Trophoblast cell (in vitro differentiated cells and primary cell): ENCODE results near the gene ADCY5.

Experiments
- DNase-seq, 2 donors: peaks; one replicate each; pipeline ENCODE4 v3.0.0-alpha.2; 2016
- H2AFZ ChIP-seq: 2 replicates; pipeline ENCODE4 v1.6.1; 2013; ENCODE audit warnings: low read length, moderate library complexity, mild to moderate bottlenecking; ENCODE audit not compliant: insufficient read depth, poor library complexity
- H2AK5ac ChIP-seq: 2 replicates; pipeline ENCODE4 v1.6.1; 2013; ENCODE audit warnings: mild to moderate bottlenecking, low read length
- H2BK120ac ChIP-seq: 2 replicates; pipeline ENCODE4 v1.6.1; 2013; ENCODE audit warnings: low read length, mild to moderate bottlenecking, moderate library complexity; ENCODE audit not compliant: insufficient read depth, poor library complexity
- H2BK12ac ChIP-seq: 2 replicates; pipeline ENCODE4 v1.6.1; 2013; ENCODE audit warnings: mild to moderate bottlenecking, low read length, moderate library complexity
- H2BK5ac ChIP-seq: 2 replicates; pipeline ENCODE4 v1.6.1; 2013; ENCODE audit warnings: low read length, low read depth, moderate library complexity, mild to moderate bottlenecking; ENCODE audit not compliant: poor library complexity
- H3K14ac ChIP-seq: 2 replicates; pipeline ENCODE4 v1.6.1; 2013; ENCODE audit warnings: mild to moderate bottlenecking, low read length
- H3K18ac ChIP-seq: 2 replicates; pipeline ENCODE4 v1.6.1; 2013; ENCODE audit warnings: mild to moderate bottlenecking, low read length
- H3K23ac ChIP-seq: 2 replicates; pipeline ENCODE4 v1.6.1; 2013; ENCODE audit warnings: low read length
- H3K27ac ChIP-seq: 2 replicates; pipeline ENCODE4 v1.5.1; 2013; ENCODE audit warnings: low read depth, mild to moderate bottlenecking, inconsistent platforms, low read length, moderate library complexity
- H3K27me3 ChIP-seq: 2 replicates; pipeline ENCODE4 v1.6.1; 2013; ENCODE audit warnings: inconsistent platforms, mild to moderate bottlenecking, low read length, moderate library complexity; ENCODE audit not compliant: insufficient read depth
- H3K36me3 ChIP-seq, 2 experiments: 1 replicate in 1 of 2; 2 replicates in 1 of 2; pipeline ENCODE4 v1.6.1; 2013; ENCODE audit warnings: low read length in 2 of 2, mild to moderate bottlenecking in 2 of 2, moderate library complexity in 1 of 2; ENCODE audit not compliant: insufficient read depth in 2 of 2, control insufficient read depth in 1 of 2
- H3K4ac ChIP-seq: 2 replicates; pipeline ENCODE4 v1.6.1; 2013; ENCODE audit warnings: low read depth, mild to moderate bottlenecking, low read length, moderate library complexity
- H3K4me1 ChIP-seq, 2 experiments: 1 replicate in 1 of 2; 2 replicates in 1 of 2; pipeline ENCODE4 v1.6.1; 2013; ENCODE audit warnings: low read length in 2 of 2, mild to moderate bottlenecking in 2 of 2, moderate library complexity in 1 of 2; ENCODE audit not compliant: insufficient read depth in 2 of 2, control insufficient read depth in 1 of 2
- H3K4me2 ChIP-seq: 2 replicates; pipeline ENCODE4 v1.6.1; 2013; ENCODE audit warnings: inconsistent platforms, mild to moderate bottlenecking, low read length, moderate library complexity
- H3K4me3 ChIP-seq: 2 replicates; pipeline ENCODE4 v1.5.1; 2013; ENCODE audit warnings: mild to moderate bottlenecking, low read depth, low read length, inconsistent platforms
- H3K79me1 ChIP-seq: one replicate; pipeline ENCODE4 v1.6.1; 2013; ENCODE audit warnings: low read length
- H3K79me2 ChIP-seq: 2 replicates; pipeline ENCODE4 v1.6.1; 2013; ENCODE audit warnings: low read length, mild to moderate bottlenecking; ENCODE audit not compliant: control insufficient read depth, insufficient read depth, poor library complexity
- H3K9ac ChIP-seq: 2 replicates; pipeline ENCODE4 v1.6.1; 2013; ENCODE audit warnings: mild to moderate bottlenecking, low read length
- H3K9me3 ChIP-seq: 2 replicates; pipeline ENCODE4 v1.6.1; 2013; ENCODE audit warnings: low read depth, mild to moderate bottlenecking, control low read depth, inconsistent platforms, low read length; ENCODE audit not compliant: insufficient read depth
- H4K12ac ChIP-seq: 2 replicates; pipeline ENCODE4 v1.6.1; 2013; ENCODE audit warnings: low read depth, mild to moderate bottlenecking, low read length, moderate library complexity
- H4K8ac ChIP-seq: 2 replicates; pipeline ENCODE4 v1.6.1; 2013; ENCODE audit warnings: low read depth, mild to moderate bottlenecking, low read length, moderate library complexity
- H4K91ac ChIP-seq: one replicate; pipeline ENCODE4 v1.6.1; 2013; ENCODE audit warnings: low read depth, mild to moderate bottlenecking, low read length, moderate library complexity
- WGBS: extraction: QIAGEN DNeasy Blood & Tissue Kit; methylation state at CpG from one replicate; pipeline ENCODE4 v1.1.7; 2013; ENCODE audit warnings: missing lambda C conversion rate; ENCODE audit not compliant: insufficient read length, insufficient coverage; ENCODE audit errors: extremely low coverage; 5-methylcytosine and 5-hydroxymethylcytosine counted together

The ADCY5 gene

GRCh38 chr3:123335007-123335670 is 113.8 kb downstream of the ADCY5 start:
- H4K12ac ChIP-seq, result no peak overlapping the region
- peak in 1 of 2 donors; percentile 4 for DNase-seq
- WGBS, result 100% methylated on average over 2 of the region's 14 CpGs
- H3K27me3 ChIP-seq, result no peaks in the 10 kb centered on the region
- H3K9me3 ChIP-seq, result no peaks in the 10 kb centered on the region
- no peak overlapping the region for H3K4me3 ChIP-seq
- no peak overlapping the region for H3K4ac ChIP-seq
- no peak overlapping the region for H3K18ac ChIP-seq
- H3K14ac ChIP-seq, result no peak overlapping the region
- H3K23ac ChIP-seq, result no peak overlapping the region
- H4K8ac ChIP-seq, result no peak overlapping the region
- H2AK5ac ChIP-seq, result no peak overlapping the region
- no peak overlapping the region for H3K4me2 ChIP-seq
- H3K27ac ChIP-seq, result no peak overlapping the region
- H2BK120ac ChIP-seq, result no peak overlapping the region
- H3K4me1 ChIP-seq, result peaks cover 16 to 21% of the 10 kb centered on the region in 2 experiments
- H2AFZ ChIP-seq, result no peak overlapping the region
- no peaks in the 10 kb centered on the region for H3K36me3 ChIP-seq
- no peak overlapping the region for H3K9ac ChIP-seq
- H4K91ac ChIP-seq, result no peak overlapping the region
- no peak overlapping the region for H2BK5ac ChIP-seq
- no peak overlapping the region for H2BK12ac ChIP-seq
- no peaks in the 10 kb centered on the region for H3K79me2 ChIP-seq
- H3K79me1 ChIP-seq, result no peaks in the 10 kb centered on the region

DNA sequence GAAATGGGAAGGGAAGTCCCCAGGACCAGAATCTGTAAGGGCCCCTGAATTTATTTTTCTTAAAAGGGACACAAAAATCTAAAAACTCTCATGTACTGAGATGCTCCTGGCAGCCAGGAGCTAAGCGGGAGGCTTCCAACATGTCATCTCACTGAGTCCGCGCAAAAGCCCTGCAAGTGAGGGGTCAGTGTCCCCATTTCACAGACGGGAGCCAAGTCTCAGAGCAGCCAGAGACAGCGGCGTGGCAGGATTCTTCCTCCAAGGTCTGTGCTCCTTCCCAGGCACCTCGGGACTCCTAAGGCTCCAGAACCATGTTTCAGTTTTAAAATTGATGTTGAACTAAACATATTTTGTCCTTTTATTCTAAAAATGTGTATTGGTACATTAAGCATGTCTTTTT is 114.8 kb downstream of the ADCY5 start:
- no peak overlapping the region for H3K18ac ChIP-seq
- WGBS, result no CpG with 5 or more reads among the region's 7 CpGs
- no peak overlapping the region for H4K91ac ChIP-seq
- no peak for DNase-seq
- no peaks in the 10 kb centered on the region for H3K79me2 ChIP-seq
- peaks cover 16 to 21% of the 10 kb centered on the region in 2 experiments for H3K4me1 ChIP-seq
- no peaks in the 10 kb centered on the region for H3K79me1 ChIP-seq
- H3K36me3 ChIP-seq, result no peaks in the 10 kb centered on the region
- H3K27me3 ChIP-seq, result no peaks in the 10 kb centered on the region
- no peak overlapping the region for H3K9ac ChIP-seq
- no peak overlapping the region for H2BK5ac ChIP-seq
- H2BK12ac ChIP-seq, result no peak overlapping the region
- H3K4ac ChIP-seq, result no peak overlapping the region
- no peak overlapping the region for H4K12ac ChIP-seq
- H2BK120ac ChIP-seq, result no peak overlapping the region
- no peak overlapping the region for H2AFZ ChIP-seq
- H3K9me3 ChIP-seq, result no peaks in the 10 kb centered on the region
- H3K14ac ChIP-seq, result no peak overlapping the region
- no peak overlapping the region for H3K27ac ChIP-seq
- no peak overlapping the region for H4K8ac ChIP-seq
- no peak overlapping the region for H2AK5ac ChIP-seq
- no peak overlapping the region for H3K4me2 ChIP-seq
- no peak overlapping the region for H3K23ac ChIP-seq
- no peak overlapping the region for H3K4me3 ChIP-seq

GRCh38 chr3:123333401-123333800 is 115.5 kb downstream of the ADCY5 start:
- H2BK12ac ChIP-seq, result no peak overlapping the region
- H2BK5ac ChIP-seq, result no peak overlapping the region
- H3K9me3 ChIP-seq, result no peaks in the 10 kb centered on the region
- H3K9ac ChIP-seq, result no peak overlapping the region
- no peak for DNase-seq
- no peak overlapping the region for H3K4ac ChIP-seq
- H3K27me3 ChIP-seq, result no peaks in the 10 kb centered on the region
- H4K91ac ChIP-seq, result no peak overlapping the region
- H3K14ac ChIP-seq, result no peak overlapping the region
- no peaks in the 10 kb centered on the region for H3K79me1 ChIP-seq
- no peak overlapping the region for H2AFZ ChIP-seq
- H4K12ac ChIP-seq, result no peak overlapping the region
- H3K36me3 ChIP-seq, result no peaks in the 10 kb centered on the region
- no peak overlapping the region for H3K4me2 ChIP-seq
- no peak overlapping the region for H3K18ac ChIP-seq
- H3K27ac ChIP-seq, result no peak overlapping the region
- no peak overlapping the region for H2AK5ac ChIP-seq
- no peak overlapping the region for H3K4me3 ChIP-seq
- no peak overlapping the region for H2BK120ac ChIP-seq
- no peak overlapping the region for H4K8ac ChIP-seq
- no CpG with 5 or more reads among the region's 10 CpGs for WGBS
- no peaks in the 10 kb centered on the region for H3K79me2 ChIP-seq
- no peak overlapping the region for H3K23ac ChIP-seq
- H3K4me1 ChIP-seq, result peaks cover 16 to 21% of the 10 kb centered on the region in 2 experiments

DNA sequence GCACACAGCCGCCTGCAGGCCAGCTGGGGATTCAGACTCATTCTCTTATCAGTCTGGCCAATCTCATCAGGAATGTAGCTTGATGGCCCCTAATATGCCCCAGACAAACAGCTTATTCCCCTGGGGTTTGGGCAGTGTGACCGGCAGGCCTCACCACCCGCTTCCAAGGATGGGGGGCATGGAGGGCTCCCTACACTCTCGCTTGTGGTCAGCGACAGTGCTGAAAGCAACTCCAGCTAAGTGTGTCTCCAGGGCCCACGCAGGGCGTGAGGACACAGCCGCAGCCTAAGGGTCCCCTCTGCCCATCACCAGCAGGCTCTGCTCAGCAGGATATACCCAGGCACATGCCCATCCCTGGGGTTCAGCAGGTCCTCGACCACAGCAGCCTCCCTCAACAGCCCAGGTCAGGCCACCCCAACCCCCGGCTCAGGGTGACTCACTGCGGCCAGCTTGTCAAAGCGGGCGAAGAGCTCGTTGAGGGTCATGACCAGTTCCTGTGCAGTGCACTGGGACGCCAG is 116.7 kb downstream of the ADCY5 start:
- Histone ChIP-seq H3K9ac (no peak overlapping the region), H4K91ac (no peak overlapping the region), H3K9me3 (no peaks in the 10 kb centered on the region), H3K14ac (no peak overlapping the region), H3K27ac (no peak overlapping the region), H3K36me3 (no peaks in the 10 kb centered on the region), H3K4me3 (no peak overlapping the region), H2BK5ac (no peak overlapping the region), H4K8ac (no peak overlapping the region), H2BK120ac (no peak overlapping the region), H3K4me2 (peak overlapping the region; percentile 1), H4K12ac (no peak overlapping the region), H3K4me1 (peaks cover 16 to 21% of the 10 kb centered on the region in 2 experiments), H2BK12ac (no peak overlapping the region), H3K4ac (no peak overlapping the region), H3K79me2 (no peaks in the 10 kb centered on the region), H3K18ac (no peak overlapping the region), H3K27me3 (no peaks in the 10 kb centered on the region), H3K23ac (no peak overlapping the region), H3K79me1 (no peaks in the 10 kb centered on the region), H2AK5ac (no peak overlapping the region), H2AFZ (no peak overlapping the region)
- DNase-seq, result peak in 1 of 2 donors; percentile 11
- whole genome bisulfite sequencing, result no CpG with 5 or more reads among the region's 15 CpGs
